GM23248 (cell line): Measurements from ENCODE around the gene PIP5KL1. TPM values are rescaled to one million over a fixed set of nuclear protein-coding genes. Genes with fewer than 3 reads are reported as not detected.

ENCODE experiments used
- DNase-seq: peaks from one replicate; pipeline ENCODE4 v3.0.0-alpha.2; 2015
- H2AFZ ChIP-seq: fragments of 200-600 bp; sonication (generic); 2 replicates; pipeline ENCODE4 v1.6.1; 2016; ENCODE audit warnings: antibody characterized with exemption
- H3F3A ChIP-seq: fragments of 200-600 bp; sonication (generic); 2 replicates; pipeline ENCODE4 v1.6.1; 2016; ENCODE audit warnings: mild to moderate bottlenecking, antibody characterized with exemption, mixed run types; ENCODE audit not compliant: insufficient read depth
- H3K27ac ChIP-seq: fragments of 200-600 bp; sonication (generic); 2 replicates; pipeline ENCODE4 v1.5.1; 2016; ENCODE audit warnings: mild to moderate bottlenecking
- H3K27me3 ChIP-seq: fragments of 200-600 bp; sonication (generic); replicated peaks from 2 replicates; pipeline ENCODE4 v1.6.1; 2016; ENCODE audit warnings: mild to moderate bottlenecking; ENCODE audit not compliant: insufficient read depth
- H3K36me3 ChIP-seq: fragments of 200-600 bp; sonication (generic); 2 replicates; pipeline ENCODE4 v1.6.1; 2016; ENCODE audit warnings: low read depth, mild to moderate bottlenecking
- H3K4me1 ChIP-seq: fragments of 200-600 bp; sonication (generic); 2 replicates; pipeline ENCODE4 v1.6.1; 2016; ENCODE audit warnings: mild to moderate bottlenecking; ENCODE audit not compliant: insufficient read depth
- H3K4me2 ChIP-seq: fragments of 200-600 bp; sonication (generic); one replicate; pipeline ENCODE4 v1.6.1; 2016; ENCODE audit warnings: mild to moderate bottlenecking; ENCODE audit not compliant: unreplicated experiment
- H3K4me3 ChIP-seq: fragments of 200-600 bp; sonication (generic); 2 replicates; pipeline ENCODE4 v1.5.1; 2016; ENCODE audit warnings: mild to moderate bottlenecking
- H3K79me2 ChIP-seq: fragments of 200-600 bp; sonication (generic); 2 replicates; pipeline ENCODE4 v1.6.1; 2016; ENCODE audit warnings: mild to moderate bottlenecking; ENCODE audit not compliant: insufficient read depth
- H3K9ac ChIP-seq: fragments of 200-600 bp; sonication (generic); 2 replicates; pipeline ENCODE4 v1.6.1; 2016; ENCODE audit warnings: mild to moderate bottlenecking
- H3K9me2 ChIP-seq: fragments of 200-600 bp; sonication (generic); 2 replicates; pipeline ENCODE4 v1.6.1; 2016; ENCODE audit warnings: mixed run types, mild to moderate bottlenecking, moderate library complexity; ENCODE audit not compliant: insufficient read depth
- H3K9me3 ChIP-seq: fragments of 200-600 bp; sonication (generic); one replicate; pipeline ENCODE4 v1.6.1; 2017; ENCODE audit warnings: low read depth
- H4K20me1 ChIP-seq: fragments of 200-600 bp; sonication (generic); 2 replicates; pipeline ENCODE4 v1.6.0; 2016; ENCODE audit not compliant: insufficient read depth
- EZH2 ChIP-seq: fragments of 200-600 bp; sonication (generic); IDR thresholded peaks from 2 replicates; pipeline ENCODE4 v1.6.1; 2018; ENCODE audit warnings: antibody characterized with exemption, mild to moderate bottlenecking; ENCODE audit not compliant: insufficient read depth, poor library complexity, severe bottlenecking
- EZH2phosphoT487 ChIP-seq: fragments of 200-600 bp; sonication (generic); IDR thresholded peaks from 2 replicates; pipeline ENCODE4 v1.6.1; 2018; ENCODE audit warnings: antibody characterized with exemption, moderate library complexity, mild to moderate bottlenecking, low read depth; ENCODE audit not compliant: insufficient read depth
- WGBS, 2 experiments: methylation state at CpG; one replicate each; pipeline ENCODE4 v1.1.6; 2015 to 2017; ENCODE audit warnings: low lambda C conversion rate in 2 of 2, low coverage in 1 of 2; ENCODE audit errors: missing lambda C conversion rate in 2 of 2; 5-methylcytosine and 5-hydroxymethylcytosine counted together
- in situ Hi-C: fragments of 300-500 bp; cut with MboI; formaldehyde crosslinking; loops from 2 replicates; pipeline ENCODE4 v1.15.0; 2020
- polyA plus RNA-seq: library from polyadenylated mRNA; unstranded; fragments of >200 nt; fragmentation: Nextera tagmentation; extraction: Ambion mirVana; gene quantifications from 2 replicates; pipeline ENCODE4 v1.2.1, GENCODE V29; 2016
- total RNA-seq: library from RNA; depleted of rRNA; stranded (reverse); fragments of >200 nt; shearing (Covaris generic); gene quantifications from 2 replicates; pipeline ENCODE4 v1.2.3, GENCODE V29; 2014

PIP5KL1 gene
- total and polyA plus RNA-seq, 2 experiments from 2014 or later = 5.5 to 8.8 TPM

DNA sequence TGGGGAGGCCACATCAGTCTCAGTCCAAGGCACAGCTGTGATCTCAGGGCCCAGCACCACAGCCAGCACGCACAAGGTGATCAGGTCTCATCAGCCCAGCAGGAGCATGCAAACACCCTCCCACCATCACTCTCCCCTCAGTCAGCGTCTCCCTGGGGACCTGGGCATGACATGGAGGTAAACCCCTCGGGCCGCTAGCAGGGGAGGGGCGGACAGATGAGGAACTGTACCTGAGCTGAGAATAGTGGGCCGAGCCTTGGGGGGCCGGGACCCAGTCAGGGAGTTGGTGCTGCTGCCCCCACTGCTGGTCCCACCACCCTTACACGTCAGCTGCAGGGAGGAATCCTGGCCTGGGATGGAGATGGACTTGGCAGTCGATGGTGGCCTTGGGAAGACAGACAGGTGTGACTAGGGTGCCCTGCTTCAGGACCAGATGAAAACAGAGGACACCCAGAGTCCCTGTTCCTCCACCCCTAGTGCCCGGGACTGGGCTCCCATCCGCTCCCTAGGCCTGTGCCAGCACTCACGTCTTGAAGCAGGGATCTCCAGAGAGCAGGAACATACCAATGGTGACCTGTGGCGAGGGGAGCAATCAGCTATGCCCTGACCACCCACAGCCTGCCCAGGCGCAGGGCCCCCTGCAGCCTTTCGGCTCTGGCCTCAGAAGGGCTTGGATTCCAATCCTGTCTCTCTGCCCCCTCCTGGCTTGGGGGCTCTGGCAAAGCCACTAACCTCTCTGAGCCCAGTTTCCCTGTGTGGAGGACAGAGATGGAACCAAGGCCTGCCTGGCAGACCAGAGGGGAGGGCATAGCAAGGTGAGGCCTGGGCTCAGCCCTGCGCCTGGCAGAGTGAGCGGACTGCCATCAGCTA is 17.5 kb upstream of the PIP5KL1 start:
- H3K9me3 ChIP-seq = no peaks in the 10 kb centered on the region
- peaks cover 14% of the 10 kb centered on the region for H3K79me2 ChIP-seq
- DNase-seq = no peak
- no peaks in the 10 kb centered on the region for H4K20me1 ChIP-seq
- no peak overlapping the region for H3K4me2 ChIP-seq
- 84 to 85% methylated on average over 15 to 16 of the region's 17 CpGs for WGBS, 2 experiments
- H3K27ac ChIP-seq = no peak overlapping the region
- H3K9me2 ChIP-seq = no peaks in the 10 kb centered on the region
- H3K27me3 ChIP-seq = no peaks in the 10 kb centered on the region
- no peak overlapping the region for H3K9ac ChIP-seq
- H2AFZ ChIP-seq = no peak overlapping the region
- H3K4me1 ChIP-seq = no peaks in the 10 kb centered on the region
- no peaks in the 10 kb centered on the region for H3F3A ChIP-seq
- H3K4me3 ChIP-seq = no peak overlapping the region
- no peaks in the 10 kb centered on the region for H3K36me3 ChIP-seq
- in situ Hi-C loops = loop anchor here (10.0 kb wide), 2 partner anchors 87 to 157 kb away; no protein-coding TSS in a partner anchor
- no peak for TF ChIP-seq EZH2phosphoT487
- no peak for TF ChIP-seq EZH2

- no peaks in the 10 kb centered on the region for H3K4me1 ChIP-seq
Measured at GRCh38 chr9:127946728-127947127, 16.2 kb upstream of the PIP5KL1 start.

GRCh38 chr9:127945942-127946341 is 15.4 kb upstream of the PIP5KL1 start:
- H3K9me2 ChIP-seq = no peaks in the 10 kb centered on the region
- H3K9me3 ChIP-seq = no peaks in the 10 kb centered on the region
- H3K27me3 ChIP-seq = no peaks in the 10 kb centered on the region
- H3K36me3 ChIP-seq = no peaks in the 10 kb centered on the region
- no peak overlapping the region for H3K27ac ChIP-seq
- in situ Hi-C loops = loop anchor here (10.0 kb wide), 2 partner anchors 89 to 159 kb away; no protein-coding TSS in a partner anchor
- no peak overlapping the region for H3K9ac ChIP-seq
- no peaks in the 10 kb centered on the region for H3K4me1 ChIP-seq
- H4K20me1 ChIP-seq = no peaks in the 10 kb centered on the region
- 67 to 79% methylated on average over 9 of the region's 9 CpGs for WGBS, 2 experiments
- H2AFZ ChIP-seq = no peak overlapping the region
- H3K4me3 ChIP-seq = no peak overlapping the region
- H3K79me2 ChIP-seq = no peaks in the 10 kb centered on the region
- H3K4me2 ChIP-seq = no peak overlapping the region
- no peaks in the 10 kb centered on the region for H3F3A ChIP-seq
- no peak for DNase-seq
- TF ChIP-seq EZH2 (no peak), EZH2phosphoT487 (no peak)

More at GRCh38 chr9:127946728-127947127, 16.2 kb upstream of the PIP5KL1 start:
- Histone ChIP-seq H3K9me2 (no peaks in the 10 kb centered on the region), H3K4me3 (no peak overlapping the region), H3K27me3 (no peaks in the 10 kb centered on the region), H3K36me3 (no peaks in the 10 kb centered on the region), H2AFZ (no peak overlapping the region), H4K20me1 (no peaks in the 10 kb centered on the region), H3K79me2 (peaks cover under 1% of the 10 kb centered on the region; the same call in 1 of the 2 replicates), H3K27ac (no peak overlapping the region), H3F3A (no peaks in the 10 kb centered on the region), H3K9me3 (no peaks in the 10 kb centered on the region), H3K9ac (no peak overlapping the region), H3K4me2 (no peak overlapping the region)
- in situ Hi-C loops = loop anchor here (10.0 kb wide), 2 partner anchors 88 to 158 kb away; no protein-coding TSS in a partner anchor
- no peak for DNase-seq
- TF ChIP-seq EZH2phosphoT487 (no peak), EZH2 (no peak)
- WGBS, 2 experiments = 78 to 82% methylated on average over 3 of the region's 3 CpGs

GRCh38 chr9:127945338-127945737 is 14.8 kb upstream of the PIP5KL1 start:
- H3K9me3 ChIP-seq = no peaks in the 10 kb centered on the region
- WGBS, 2 experiments = 92% methylated on average over 13 to 24 of the region's 24 CpGs
- no peak overlapping the region for H3K27ac ChIP-seq
- no peak overlapping the region for H3K4me2 ChIP-seq
- TF ChIP-seq EZH2phosphoT487 (no peak), EZH2 (no peak)
- no peak for DNase-seq
- H3K36me3 ChIP-seq = no peaks in the 10 kb centered on the region
- no peaks in the 10 kb centered on the region for H4K20me1 ChIP-seq
- no peaks in the 10 kb centered on the region for H3K4me1 ChIP-seq
- in situ Hi-C loops = loop anchor here (10.0 kb wide), 2 partner anchors 89 to 159 kb away; no protein-coding TSS in a partner anchor
- no peaks in the 10 kb centered on the region for H3K9me2 ChIP-seq
- no peak overlapping the region for H3K9ac ChIP-seq
- H3F3A ChIP-seq = no peaks in the 10 kb centered on the region
- H2AFZ ChIP-seq = no peak overlapping the region
- no peaks in the 10 kb centered on the region for H3K79me2 ChIP-seq
- H3K4me3 ChIP-seq = no peak overlapping the region
- no peaks in the 10 kb centered on the region for H3K27me3 ChIP-seq
